COLO668 (cell line): Measurements from ENCODE around the gene ZMYND8.
A peak's percentile ranks its signal among the peaks of the same experiment; 100 is the strongest.
"Not testable (repeated sequence)": the region's sequence is repeated elsewhere in the genome, so short reads cannot be mapped to it uniquely, and the experiment has no call there.

Source experiments
- DNase-seq: peaks from one replicate; lab custom pipeline; 2025; ENCODE audit not compliant: unreplicated experiment; lab: John Stamatoyannopoulos, UW

ZMYND8 gene

GRCh38 chr20:47356526-47357295 lies at the start of gene ZMYND8:
Gene ZMYND8 (minus strand): TSS chr20:47356699. CDS start chr20:47356670, 29 bp downstream.
- DNase-seq, result peak; percentile 85

GRCh38 chr20:47405775-47406325 lies 49.4 kb upstream of the ZMYND8 start:
- DNase-seq, result no peak

DNA sequence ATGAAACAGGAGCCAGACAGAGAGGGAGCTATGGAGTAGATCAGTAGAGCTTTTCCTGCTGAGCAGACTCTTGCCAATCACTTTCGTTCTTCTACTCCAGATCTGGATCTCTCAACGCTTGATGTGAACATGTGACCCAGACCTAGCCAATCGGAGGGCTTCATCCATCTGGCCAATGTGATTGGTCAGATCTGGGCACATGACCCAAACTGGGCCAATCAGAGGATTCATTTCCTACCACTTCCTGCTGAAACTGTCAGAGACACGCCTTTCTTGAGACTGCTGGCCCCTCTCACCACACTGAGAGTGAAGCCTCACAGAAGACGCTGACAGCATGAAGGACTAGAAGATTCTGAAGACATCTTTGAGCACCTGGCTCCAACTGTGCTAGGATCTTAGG lies 44.2 kb upstream of the ZMYND8 start:
- no peak for DNase-seq

GRCh38 chr20:47397652-47398301 lies 41.3 kb upstream of the ZMYND8 start:
- DNase-seq, result no peak

- DNase-seq, result no peak
Observed at GRCh38 chr20:47396762-47397476, 40.4 kb upstream of the ZMYND8 start.

- not testable (repeated sequence) for DNase-seq
Observed at GRCh38 chr20:47393796-47394514, 37.5 kb upstream of the ZMYND8 start.

- no peak for DNase-seq
Observed at GRCh38 chr20:47392721-47393073, 36.2 kb upstream of the ZMYND8 start.

DNA sequence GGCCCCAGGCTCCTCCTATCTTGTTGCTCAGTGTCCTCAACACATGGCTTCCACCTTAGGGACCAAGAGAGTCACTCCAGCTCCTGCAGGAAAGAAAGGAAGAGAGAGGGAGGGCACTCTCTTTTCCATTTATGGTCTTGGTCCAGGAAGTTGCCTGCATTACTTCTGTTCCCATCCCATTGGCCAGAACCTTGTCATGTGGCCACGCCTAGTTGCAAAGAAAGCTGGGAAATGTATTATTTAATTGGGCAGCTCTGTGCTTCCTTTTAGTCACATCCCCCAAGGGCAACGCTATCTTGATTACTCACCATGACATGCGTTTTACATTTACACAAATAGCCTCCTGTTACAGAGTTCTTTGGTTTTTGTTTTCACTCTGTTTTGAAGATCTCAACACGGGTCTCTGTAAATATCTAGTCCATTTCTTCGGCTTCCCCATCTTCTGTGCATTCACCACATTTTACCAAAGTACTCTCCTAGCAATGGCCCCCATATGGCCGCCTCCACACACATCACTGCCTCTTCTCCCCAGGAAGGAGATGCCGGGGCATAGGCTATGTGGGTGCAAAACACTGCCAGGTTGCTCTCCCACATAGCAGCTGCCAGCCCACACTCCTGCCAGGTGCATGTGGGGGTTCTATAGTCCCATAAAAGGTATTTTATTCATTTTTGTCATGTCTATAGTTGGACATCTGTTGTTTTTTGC lies 35.7 kb upstream of the ZMYND8 start:
- no peak for DNase-seq

DNA sequence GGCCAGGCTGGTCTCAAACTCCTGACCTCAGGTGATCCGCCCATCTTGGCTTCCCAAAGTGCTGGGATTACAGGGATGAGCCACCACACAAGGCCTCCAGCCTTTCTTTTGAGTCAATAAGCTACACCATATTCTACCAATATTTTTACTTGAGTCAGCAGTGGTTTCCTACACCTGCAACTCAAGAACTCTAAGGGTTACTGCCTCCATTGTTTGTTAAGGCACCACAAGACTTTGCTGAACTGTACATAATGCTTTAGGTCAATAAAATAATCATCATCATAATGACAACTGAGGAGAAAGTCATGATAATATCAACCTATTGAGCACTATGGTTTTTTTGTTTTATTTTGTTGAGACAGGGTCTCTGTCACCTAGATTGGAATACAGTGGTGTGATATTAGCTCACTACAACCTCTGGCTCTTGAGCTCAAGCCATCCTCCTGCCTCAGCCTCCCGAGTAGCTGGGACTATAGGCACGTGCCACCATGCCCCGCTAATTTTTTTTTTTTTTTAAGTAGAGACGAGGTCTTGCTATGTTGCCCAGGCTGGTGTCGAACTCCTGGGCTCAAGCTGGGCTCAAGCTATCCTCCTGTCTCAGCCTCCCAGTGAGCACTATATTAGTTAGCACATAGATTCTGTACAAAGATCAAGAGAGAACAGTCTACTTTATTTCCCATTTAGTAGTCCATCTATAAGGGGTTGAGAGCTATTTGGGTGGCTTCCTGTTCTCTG lies 34.9 kb upstream of the ZMYND8 start:
- DNase-seq, result no peak

- DNase-seq, result no peak
Observed at GRCh38 chr20:47389867-47390347, 33.4 kb upstream of the ZMYND8 start.

GRCh38 chr20:47385968-47386367 lies 29.5 kb upstream of the ZMYND8 start:
- DNase-seq, result not testable (repeated sequence)

DNA sequence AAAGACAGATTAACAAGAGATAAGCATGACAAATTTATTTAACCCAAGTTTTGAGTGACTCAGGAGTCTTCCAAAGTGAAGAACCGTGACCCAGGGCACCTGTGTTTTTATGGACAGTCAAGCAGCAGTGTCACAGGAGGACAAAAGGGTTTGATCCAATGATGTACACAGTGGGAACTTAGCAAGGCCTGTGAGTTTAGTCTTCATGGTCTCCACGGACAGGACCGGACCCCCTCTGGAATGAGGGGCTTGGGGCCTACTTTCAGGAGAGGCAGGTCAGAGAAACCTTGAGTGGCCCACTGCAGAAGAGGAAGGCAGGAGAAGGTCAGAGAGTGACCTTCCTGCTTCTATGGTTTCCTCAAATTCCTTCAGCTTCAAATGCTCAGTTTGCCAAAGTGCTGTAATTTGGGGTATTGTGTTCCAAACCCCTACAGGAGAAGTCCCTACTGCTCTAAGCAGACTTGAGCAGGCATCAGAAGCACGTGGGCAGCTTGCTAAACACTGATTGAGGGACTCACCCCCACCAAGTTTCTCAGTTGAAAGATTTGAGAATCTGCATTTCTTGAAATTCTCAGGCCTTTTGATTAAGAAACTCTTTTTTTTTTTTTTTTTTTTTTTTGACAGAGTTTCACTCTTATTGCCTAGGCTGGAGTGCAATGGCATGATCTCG lies 26.4 kb upstream of the ZMYND8 start:
- no peak for DNase-seq

DNA sequence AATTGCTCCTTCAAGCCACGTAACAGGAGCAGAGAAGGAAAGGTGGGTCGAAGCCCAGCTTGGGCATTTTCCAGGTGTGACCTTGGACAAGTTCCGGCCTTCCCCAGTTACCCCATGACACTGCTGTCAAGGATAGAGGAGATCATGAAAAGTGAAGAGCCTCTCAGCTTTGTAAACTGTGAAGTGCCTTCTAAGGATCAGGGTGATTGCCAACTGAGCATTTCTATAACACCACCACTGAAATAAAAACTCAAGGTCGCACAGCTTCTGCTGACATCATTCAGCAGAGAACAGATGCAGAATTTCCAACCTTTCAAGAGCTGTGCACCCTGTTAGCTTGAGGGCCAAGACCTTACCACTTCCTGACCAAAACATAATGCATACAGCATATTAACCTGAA lies 24.0 kb upstream of the ZMYND8 start:
- DNase-seq, result no peak

GRCh38 chr20:47379433-47380150 lies 23.1 kb upstream of the ZMYND8 start:
- DNase-seq, result no peak

DNA sequence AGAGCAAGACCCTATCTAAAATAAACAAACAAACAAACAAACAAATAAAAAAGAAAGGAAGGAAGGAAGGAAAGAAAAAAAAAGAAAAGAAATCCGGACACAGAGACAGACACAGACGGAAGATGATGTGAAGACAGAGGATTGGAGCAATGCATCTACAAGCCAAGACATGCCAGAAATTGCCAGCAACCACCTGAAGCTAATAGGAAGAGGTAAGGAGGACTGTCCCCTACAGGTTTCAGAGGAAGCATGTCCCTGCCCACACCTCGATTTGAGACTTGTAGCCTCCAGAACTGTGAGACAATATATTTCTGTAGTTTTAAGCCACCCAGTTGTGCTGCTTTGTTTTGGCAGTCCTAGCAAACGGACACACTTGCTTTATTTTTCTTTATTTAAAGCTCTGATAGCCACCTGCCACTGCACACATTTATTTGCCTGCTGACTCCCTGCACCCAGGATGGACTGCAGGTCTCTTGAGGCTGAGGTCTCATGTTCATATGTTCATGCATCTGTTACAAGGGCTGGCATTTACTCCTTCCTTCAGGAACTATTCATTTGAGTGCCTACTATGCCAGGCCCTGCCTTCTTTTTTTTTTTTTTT lies 20.7 kb upstream of the ZMYND8 start:
- no peak for DNase-seq

DNA sequence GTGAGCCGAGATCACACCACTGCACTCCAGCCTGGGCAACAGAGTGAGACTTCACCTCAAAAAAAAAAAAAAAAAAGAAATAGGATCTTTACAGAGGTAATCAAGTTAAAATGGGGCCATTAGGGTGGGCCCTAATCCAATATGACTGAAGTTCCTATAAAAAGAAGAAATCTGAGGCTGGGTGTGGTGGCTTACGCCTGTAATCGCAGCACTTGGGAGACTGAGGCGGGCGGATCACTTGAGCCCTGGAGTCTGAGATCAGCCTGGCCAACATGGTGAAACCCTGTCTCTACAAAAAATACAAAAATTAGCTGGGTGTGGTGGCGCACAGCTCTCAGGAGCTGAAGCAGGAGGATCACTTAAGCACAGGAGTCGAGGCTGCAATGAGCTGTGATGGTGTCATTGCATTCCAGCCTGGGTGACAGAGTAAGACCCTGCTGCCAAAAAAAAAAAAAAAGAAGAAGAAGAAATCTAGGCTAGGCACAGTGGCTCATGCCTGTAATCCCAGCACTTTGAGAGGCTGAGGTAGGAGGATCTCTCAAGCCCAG lies 19.7 kb upstream of the ZMYND8 start:
- not testable (repeated sequence) for DNase-seq

- not testable (repeated sequence) for DNase-seq
Observed at GRCh38 chr20:47374121-47374520, 17.6 kb upstream of the ZMYND8 start.
